HG02571 (cell line): Measurements from ENCODE around the gene SLC13A3.

Source experiments
- ATAC-seq: cut with Tn5 transposase; IDR thresholded peaks from one replicate; pipeline ENCODE4 v1.9.1; 2021; ENCODE audit warnings: mild to moderate bottlenecking, moderate library complexity; ENCODE audit not compliant: unreplicated experiment

Gene SLC13A3

GRCh38 chr20:46545827-46546138, 105.5 kb downstream of the SLC13A3 start:
- ATAC-seq, result no peak

GRCh38 chr20:46545077-46545826, 106.0 kb downstream of the SLC13A3 start:
- no peak for ATAC-seq

- ATAC-seq, result no peak
These were observed 106.7 kb downstream of the SLC13A3 start for GRCh38 chr20:46544576-46544975.

- ATAC-seq, result no peak
These were observed 107.3 kb downstream of the SLC13A3 start for GRCh38 chr20:46543959-46544358.

- ATAC-seq, result no peak
These were observed 108.2 kb downstream of the SLC13A3 start for GRCh38 chr20:46543033-46543432.

- ATAC-seq, result no peak
These were observed 109.9 kb downstream of the SLC13A3 start for GRCh38 chr20:46541229-46541935.

GRCh38 chr20:46539113-46539512, 112.1 kb downstream of the SLC13A3 start:
- ATAC-seq, result no peak

GRCh38 chr20:46530640-46531039, 120.6 kb downstream of the SLC13A3 start:
- ATAC-seq, result no peak

GRCh38 chr20:46523696-46524328, 127.4 kb downstream of the SLC13A3 start:
- ATAC-seq, result no peak

- ATAC-seq, result no peak
These were observed 128.2 kb downstream of the SLC13A3 start for GRCh38 chr20:46523108-46523507.

- no peak for ATAC-seq
These were observed 130.2 kb downstream of the SLC13A3 start for GRCh38 chr20:46520976-46521579.

GRCh38 chr20:46520540-46520939, 130.7 kb downstream of the SLC13A3 start:
- ATAC-seq, result no peak

- no peak for ATAC-seq
These were observed 131.7 kb downstream of the SLC13A3 start for GRCh38 chr20:46519471-46520068.

GRCh38 chr20:46512943-46513844, 138.1 kb downstream of the SLC13A3 start, which contains the start of gene ZNF334:
Gene ZNF334 (minus strand): TSS chr20:46513559. CDS start chr20:46512102, 1,457 bp downstream.
- ATAC-seq, result no peak

GRCh38 chr20:46509523-46509922, 141.7 kb downstream of the SLC13A3 start:
- no peak for ATAC-seq
